ENCODE data around the gene PPP3CA. TPM values are rescaled to one million over a fixed set of nuclear protein-coding genes. Genes with fewer than 3 reads are reported as not detected.

PPP3CA gene
- total RNA-seq, 1 donor from 2014 or later, result 38.4 TPM

DNA sequence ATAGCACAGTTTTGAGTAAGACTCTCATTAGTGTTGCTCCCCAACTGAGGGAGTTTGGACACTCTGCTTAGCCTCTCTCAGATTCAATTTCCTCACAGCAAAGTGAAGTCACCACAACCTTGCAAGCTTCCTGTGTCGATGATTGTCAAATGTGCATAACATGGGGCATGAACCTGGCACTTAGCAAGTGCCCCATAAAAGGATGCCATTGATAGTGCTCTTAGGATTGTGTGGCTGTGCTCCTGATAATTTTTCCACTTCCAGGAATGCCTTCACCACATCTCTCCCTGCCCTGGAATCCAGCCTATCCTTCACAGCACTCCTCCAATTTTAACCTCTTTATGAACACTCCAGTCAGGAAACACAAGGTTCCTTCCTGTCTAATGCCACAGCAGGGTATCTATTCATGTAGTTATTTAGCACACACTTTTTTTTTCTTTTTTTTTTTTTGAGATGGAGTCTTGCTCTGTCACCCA lies 309.4 kb downstream of the PPP3CA start:
- peaks cover 5% of the 10 kb centered on the region for H3F3A ChIP-seq (ENCODE audit: low read depth)
- no peaks in the 10 kb centered on the region for H3K79me2 ChIP-seq (ENCODE audit: low read depth)
- DNase-seq (ENCODE audit: low spot score), result no peak
- Mint-ChIP-seq H3K27me3 (ENCODE audit: insufficient read depth, low read depth) (no peaks in the 10 kb centered on the region), H3K4me1 (peaks cover 22% of the 10 kb centered on the region), H3K36me3 (peaks cover 24% of the 10 kb centered on the region), H3K9me3 (peaks cover 4% of the 10 kb centered on the region), H3K27ac (no peak overlapping the region), H3K4me3 (no peak overlapping the region)
- H3K36me3 ChIP-seq, result no peaks in the 10 kb centered on the region
- no peak overlapping the region for H3K9ac ChIP-seq
- no peak overlapping the region for H3K4me2 ChIP-seq
- no peak overlapping the region for H3K27ac ChIP-seq
- no peaks in the 10 kb centered on the region for H4K20me1 ChIP-seq (ENCODE audit: low read depth)
- no peaks in the 10 kb centered on the region for H3K27me3 ChIP-seq
- TF ChIP-seq CTCF (IDR thresholded peaks at IDR 0.05) (no peak), EZH2 (IDR thresholded peaks at IDR 0.05) (no peak), EZH2phosphoT487 (IDR thresholded peaks at IDR 0.05) (no peak)
- no peak overlapping the region for H2AFZ ChIP-seq (replicated peaks)
- H3K4me1 ChIP-seq, result peaks cover 16% of the 10 kb centered on the region
- no peak overlapping the region for H3K4me3 ChIP-seq
- H3K9me3 ChIP-seq (ENCODE audit: low read depth), result no peaks in the 10 kb centered on the region

DNA sequence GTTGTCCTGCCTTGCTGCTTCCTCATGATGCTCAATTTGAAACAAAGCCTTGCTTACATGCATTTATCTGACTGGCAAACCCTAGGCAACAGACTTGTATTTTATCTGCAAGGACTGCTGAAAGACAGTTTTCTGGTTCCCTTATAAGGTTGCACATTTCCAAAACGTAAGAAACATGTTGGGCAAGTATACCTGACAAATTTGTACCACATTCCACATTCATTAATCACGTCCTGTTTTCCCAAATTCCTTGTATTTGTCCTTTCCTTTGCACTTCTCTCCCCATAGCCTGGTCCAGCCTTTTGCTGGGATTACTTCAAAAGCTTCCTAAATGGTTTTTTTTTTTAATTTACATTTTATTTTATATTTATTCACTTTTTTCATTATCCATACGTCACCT lies 310.1 kb downstream of the PPP3CA start:
- H3K36me3 ChIP-seq, result no peaks in the 10 kb centered on the region
- Mint-ChIP-seq H3K27me3 (ENCODE audit: insufficient read depth, low read depth) (no peaks in the 10 kb centered on the region), H3K27ac (no peak overlapping the region), H3K4me1 (peaks cover 23% of the 10 kb centered on the region), H3K4me3 (no peak overlapping the region), H3K36me3 (peaks cover 24% of the 10 kb centered on the region), H3K9me3 (peaks cover 4% of the 10 kb centered on the region)
- no peak overlapping the region for H3K9ac ChIP-seq
- H3K4me2 ChIP-seq, result no peak overlapping the region
- H3F3A ChIP-seq (ENCODE audit: low read depth), result peaks cover 12% of the 10 kb centered on the region
- no peak overlapping the region for H3K27ac ChIP-seq
- H2AFZ ChIP-seq (replicated peaks), result no peak overlapping the region
- no peak overlapping the region for H3K4me3 ChIP-seq
- no peaks in the 10 kb centered on the region for H4K20me1 ChIP-seq (ENCODE audit: low read depth)
- DNase-seq (ENCODE audit: low spot score), result no peak
- no peaks in the 10 kb centered on the region for H3K79me2 ChIP-seq (ENCODE audit: low read depth)
- H3K9me3 ChIP-seq (ENCODE audit: low read depth), result no peaks in the 10 kb centered on the region
- H3K27me3 ChIP-seq, result no peaks in the 10 kb centered on the region
- peaks cover 23% of the 10 kb centered on the region for H3K4me1 ChIP-seq
- no peak for TF ChIP-seq EZH2phosphoT487 (IDR thresholded peaks at IDR 0.05)
- TF ChIP-seq CTCF (IDR thresholded peaks at IDR 0.05), result no peak
- TF ChIP-seq EZH2 (IDR thresholded peaks at IDR 0.05), result no peak

DNA sequence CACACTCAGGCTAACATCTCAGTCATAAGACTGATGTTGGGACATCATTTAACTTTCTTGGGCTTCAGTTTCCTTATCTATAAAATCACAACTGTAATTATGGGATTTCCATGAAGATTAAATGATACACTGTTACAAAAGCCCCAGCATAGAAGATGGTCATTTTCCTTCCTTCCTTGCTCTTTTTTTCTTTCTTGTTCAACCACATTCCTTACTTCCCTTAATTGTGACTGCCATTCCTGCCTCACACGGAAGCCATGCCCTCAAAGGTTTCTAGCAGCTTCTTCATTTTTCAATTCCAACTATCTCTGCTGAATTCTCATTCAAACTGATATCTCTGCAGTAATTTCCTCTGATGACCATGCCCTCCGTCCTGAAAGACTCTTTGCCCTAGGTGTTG lies 311.8 kb downstream of the PPP3CA start:
- Histone ChIP-seq H3K27me3 (no peaks in the 10 kb centered on the region), H3K4me2 (no peak overlapping the region), H3F3A (ENCODE audit: low read depth) (peaks cover 18% of the 10 kb centered on the region), H3K79me2 (ENCODE audit: low read depth) (no peaks in the 10 kb centered on the region), H3K27ac (no peak overlapping the region), H3K9ac (no peak overlapping the region), H3K36me3 (no peaks in the 10 kb centered on the region), H3K4me1 (peaks cover 40% of the 10 kb centered on the region), H2AFZ (replicated peaks) (no peak overlapping the region), H3K9me3 (ENCODE audit: low read depth) (no peaks in the 10 kb centered on the region), H3K4me3 (no peak overlapping the region), H4K20me1 (ENCODE audit: low read depth) (no peaks in the 10 kb centered on the region)
- peaks cover 31% of the 10 kb centered on the region for H3K4me1 Mint-ChIP-seq
- no peak for TF ChIP-seq EZH2 (IDR thresholded peaks at IDR 0.05)
- no peak for TF ChIP-seq CTCF (IDR thresholded peaks at IDR 0.05)
- H3K4me3 Mint-ChIP-seq, result no peak overlapping the region
- H3K36me3 Mint-ChIP-seq, result peaks cover 24% of the 10 kb centered on the region
- no peaks in the 10 kb centered on the region for H3K27me3 Mint-ChIP-seq (ENCODE audit: insufficient read depth, low read depth)
- H3K27ac Mint-ChIP-seq, result peak overlapping the region; percentile 0
- peaks cover 4% of the 10 kb centered on the region for H3K9me3 Mint-ChIP-seq
- DNase-seq (ENCODE audit: low spot score), result no peak

Data from neural progenitor cell (in vitro differentiated cells).